GM12878 (cell line): ENCODE measurements around the gene LPCAT3. TPM values are rescaled to one million over a fixed set of nuclear protein-coding genes. Genes with fewer than 3 reads are reported as not detected.

Experiments used
- ATAC-seq: fragments of 200-7000 bp; cut with Tn5 transposase; 3 replicates; pipeline ENCODE4 v1.9.1; 2020; ENCODE audit warnings: mild to moderate bottlenecking, moderate library complexity
- BruUV-seq: library from RNA; stranded (reverse); fragments of 400-500 nt; replicated peaks from 2 replicates; lab custom pipeline; 2021; lab: Mats Ljungman, UMichigan
- CTCF ChIA-PET: fragments of 300-600 bp; sonication (Branson Sonifier 250); formaldehyde crosslinking; extraction: SDS; loops from one replicate; lab custom pipeline; 2021; ENCODE audit warnings: inconsistent platforms; lab: Yijun Ruan, JAX
- POLR2A ChIA-PET: fragments of 350-600 bp; formaldehyde crosslinking; extraction: SDS; loops from one replicate; lab custom pipeline; 2021; ENCODE audit warnings: inconsistent platforms; lab: Charles Lee
- RAD21 ChIA-PET: fragments of 300-600 bp; sonication (Branson Sonifier 250); formaldehyde crosslinking; loops from one replicate; lab custom pipeline; 2023; ENCODE audit warnings: antibody characterized with exemption; ENCODE audit not compliant: unreplicated experiment; lab: Charles Lee
- SMC1A ChIA-PET: fragments of 300-600 bp; sonication (Branson Sonifier 250); formaldehyde crosslinking; loops from one replicate; lab custom pipeline; 2023; ENCODE audit not compliant: unreplicated experiment, uncharacterized antibody; lab: Charles Lee
- DNase-seq: peaks from one replicate; pipeline ENCODE4 v3.0.0-alpha.2; 2011; ENCODE audit warnings: low read depth, low spot score
- FAIRE-seq: peaks from 3 replicates; lab custom pipeline; 2011; peaks lifted over from hg19 to GRCh38; lab: Jason Lieb, UNC
- H2AFZ ChIP-seq: 2 replicates; pipeline ENCODE4 v1.6.0; 2011; ENCODE audit warnings: low read depth, low read length, control low read depth; ENCODE audit not compliant: control insufficient read depth
- H3K27ac ChIP-seq: 2 replicates; pipeline ENCODE4 v1.5.1; 2011; ENCODE audit warnings: control low read depth; ENCODE audit not compliant: control insufficient read depth, insufficient read depth
- H3K27me3 ChIP-seq, 2 experiments: replicated peaks in 1 of 2; 2 replicates each; pipeline versions ENCODE4 v1.6.0 to v1.6.1; 2011; ENCODE audit warnings: low read length in 1 of 2; ENCODE audit not compliant: control insufficient read depth in 2 of 2, insufficient read depth in 2 of 2
- H3K36me3 ChIP-seq, 2 experiments: 2 replicates each; pipeline ENCODE4 v1.5.1; 2011; ENCODE audit warnings: low read length in 1 of 2; ENCODE audit not compliant: control insufficient read depth in 2 of 2, insufficient read depth in 2 of 2
- H3K4me1 ChIP-seq: 2 replicates; pipeline ENCODE4 v1.6.1; 2011; ENCODE audit warnings: mild to moderate bottlenecking, low read length, moderate library complexity, mixed read lengths; ENCODE audit not compliant: control insufficient read depth, insufficient read depth
- H3K4me2 ChIP-seq: 2 replicates; pipeline ENCODE4 v1.6.0; 2011; ENCODE audit warnings: control low read depth; ENCODE audit not compliant: control insufficient read depth, insufficient read depth
- H3K4me3 ChIP-seq: fragments of 200-600 bp; sonication (generic); 2 replicates; pipeline ENCODE4 v1.5.1; 2016
- H3K79me2 ChIP-seq: 2 replicates; pipeline ENCODE4 v1.6.0; 2011; ENCODE audit warnings: low read length; ENCODE audit not compliant: control insufficient read depth, insufficient read depth
- H3K9ac ChIP-seq: 2 replicates; pipeline ENCODE4 v1.8.0; 2011; ENCODE audit warnings: low read length, control low read depth, mixed read lengths; ENCODE audit not compliant: control insufficient read depth, insufficient read depth
- H3K9me3 ChIP-seq: replicated peaks from 3 replicates; pipeline ENCODE4 v1.5.1; 2011; ENCODE audit warnings: mild to moderate bottlenecking, low read length; ENCODE audit not compliant: control insufficient read depth, insufficient read depth
- H4K20me1 ChIP-seq: 2 replicates; pipeline ENCODE4 v1.6.0; 2011; ENCODE audit not compliant: control insufficient read depth, insufficient read depth
- CREB1 ChIP-seq: IDR thresholded peaks from 2 replicates; pipeline ENCODE4 v1.6.1; 2012; ENCODE audit warnings: low read depth, mild to moderate bottlenecking, inconsistent platforms
- EED ChIP-seq: sonication (generic); IDR thresholded peaks from 2 replicates; pipeline ENCODE4 v1.6.1; 2016; ENCODE audit warnings: antibody characterized with exemption, low read depth
- HCFC1 ChIP-seq: fragments of 150-350 bp; IDR thresholded peaks from 2 replicates; pipeline ENCODE4 v1.6.1; 2014; ENCODE audit warnings: low read length
- IKZF2 ChIP-seq, 2 experiments: fragments of 450-650 bp; IDR thresholded peaks; 2 replicates each; pipeline ENCODE4 v1.6.1; 2017; ENCODE audit warnings: mild to moderate bottlenecking in 2 of 2, moderate library complexity in 2 of 2
- IRF4 ChIP-seq: IDR thresholded peaks from 2 replicates; pipeline ENCODE4 v1.6.1; 2011; ENCODE audit warnings: low read depth, low read length
- MYB ChIP-seq: fragments of 150-350 bp; IDR thresholded peaks from 2 replicates; pipeline ENCODE4 v1.6.1; 2014; ENCODE audit warnings: mild to moderate bottlenecking, low read depth, low read length, borderline replicate concordance
- POLR2A ChIP-seq: IDR thresholded peaks from 2 replicates; pipeline ENCODE4 v1.6.1; 2011; ENCODE audit warnings: low read depth, mild to moderate bottlenecking, low read length
- POU2F2 ChIP-seq: IDR thresholded peaks from 3 replicates; pipeline ENCODE4 v1.6.1; 2011; ENCODE audit warnings: low read depth, mild to moderate bottlenecking, low read length, borderline replicate concordance
- SMC3 ChIP-seq: IDR thresholded peaks from 2 replicates; pipeline ENCODE4 v1.6.1; 2011; ENCODE audit warnings: low read length, improper control_type of control experiment, borderline replicate concordance
- SREBF1 ChIP-seq: IDR thresholded peaks from 2 replicates; pipeline ENCODE4 v1.6.1; 2012; ENCODE audit warnings: mild to moderate bottlenecking, low read length
- STAT1 ChIP-seq: fragments of 450-650 bp; conservative IDR thresholded peaks from 2 replicates; pipeline ENCODE4 v1.6.1; 2014; ENCODE audit warnings: antibody characterized with exemption, mild to moderate bottlenecking
- TCF3 ChIP-seq: IDR thresholded peaks from 2 replicates; pipeline ENCODE4 v1.6.1; 2012; ENCODE audit warnings: low read depth, mild to moderate bottlenecking, low read length, borderline replicate concordance; ENCODE audit not compliant: insufficient read depth
- WGBS: methylation state at CpG from one replicate; pipeline ENCODE4 v1.1.6; 2016; ENCODE audit warnings: low lambda C conversion rate; ENCODE audit not compliant: insufficient replicate concordance, insufficient coverage; ENCODE audit errors: missing lambda C conversion rate; 5-methylcytosine and 5-hydroxymethylcytosine counted together
- in situ Hi-C: fragments of 300-500 bp; cut with MboI; formaldehyde crosslinking; loops from 9 replicates; pipeline ENCODE4 v1.14.3; 2018; ENCODE audit warnings: mixed read lengths
- intact Hi-C: fragments of 100-400 bp; cut with micrococcal nuclease; formaldehyde crosslinking; loops from one replicate; pipeline ENCODE4 v1.14.2; 2022; ENCODE audit not compliant: unreplicated experiment
- polyA plus RNA-seq, 11 experiments: library from polyadenylated mRNA; depleted of rRNA in 4 of 11; unstranded in 6 of 11; stranded (reverse) in 5 of 11; fragments of >200 nt; fragmentation: Nextera tagmentation in 4 of 11; fragmentation: Illumina TruSeq in 1 of 11; extraction: Ambion mirVana in 4 of 11; extraction: Trizol in 1 of 11; gene quantifications; 1 replicate in 1 of 11; 2 replicates in 10 of 11; pipeline versions ENCODE4 v1.2.1 to v1.2.3, GENCODE V29; 2011 to 2016; ENCODE audit warnings: inconsistent platforms in 2 of 11, missing spikeins in 2 of 11, low read depth in 1 of 11
- total RNA-seq, 4 experiments: library from RNA; depleted of rRNA in 3 of 4; stranded (reverse); fragments of >200 nt in 3 of 4; fragmentation: Illumina TruSeq in 1 of 4; extraction: Trizol in 1 of 4; gene quantifications; 2 replicates each; pipeline versions ENCODE4 v1.2.1 to v1.2.3, GENCODE V29; 2013 to 2021
- TF ChIP-seq, protein P1 (sequence below): fragments of 450-650 bp; formaldehyde crosslinking; IDR thresholded peaks from 2 replicates; pipeline ENCODE4 v1.4.0; 2020; ENCODE audit warnings: mild to moderate bottlenecking, moderate library complexity
- TF ChIP-seq, protein P2 (sequence below): IDR thresholded peaks from 2 replicates; pipeline ENCODE4 v1.6.1; 2012; ENCODE audit warnings: improper control_type of control experiment, low read depth, low read length; ENCODE audit not compliant: insufficient replicate concordance

Gene LPCAT3
- total and polyA plus RNA-seq, 10 of the 15 experiments (the other 5 are each of a cell fraction or from before 2014, with no cell fraction given): 2.6 to 48.3 (median 23.0) TPM

- Histone ChIP-seq H3K4me1 (peaks cover 24% of the 10 kb centered on the region), H3K27me3 (no peaks in the 10 kb centered on the region), H3K4me2 (peak overlapping the region; percentile 95), H4K20me1 (no peaks in the 10 kb centered on the region), H3K36me3 (no peaks in the 10 kb centered on the region; a peak in 1 of 4 replicates), H3K79me2 (peaks cover 41% of the 10 kb centered on the region), H3K4me3 (peak overlapping the region; percentile 95), H3K27ac (peak overlapping the region; percentile 75), H3K9me3 (no peaks in the 10 kb centered on the region), H3K9ac (peak overlapping the region; percentile 79), H2AFZ (no peak overlapping the region)
- no peak for FAIRE-seq
- ChIA-PET CTCF (interaction anchor here (1.0 to 2.2 kb wide), 8 partner anchors 9 to 183 kb away, joined by 3 to 9 read pairs (median 4); partner anchors contain the start of genes C12orf57, C1RL and RNU7-1), RAD21 (interaction anchor here (0.7 to 1.5 kb wide), 7 partner anchors 15 to 239 kb away, joined by 3 to 5 read pairs (median 3); partner anchors contain the start of genes C12orf57, CDCA3, LPCAT3 and RNU7-1), POLR2A (interaction anchor here (0.6 to 1.8 kb wide), 5 partner anchors 9 to 89 kb away, joined by 3 to 8 read pairs (median 4); partner anchors contain the start of gene LPCAT3), SMC1A (interaction anchor here (1.3 to 1.8 kb wide), 2 partner anchors 9 to 15 kb away, joined by 4 to 5 read pairs; partner anchors contain the start of genes C12orf57 and RNU7-1)
- intact Hi-C loops: no loop called here
- in situ Hi-C loops: no loop called here
- peak; percentile 7; the same call in 1 of the 3 replicates for ATAC-seq
- DNase-seq: no peak
- 41% methylated on average over 19 of the region's 19 CpGs for WGBS
- TSS peak; percentile 42 for BruUV-seq
- peak; percentile 3; the same call in 1 of the 2 replicates for TF ChIP-seq POLR2A
- TF ChIP-seq MYB: no peak
- no peak for TF ChIP-seq TCF3
- TF ChIP-seq, protein P1, sequence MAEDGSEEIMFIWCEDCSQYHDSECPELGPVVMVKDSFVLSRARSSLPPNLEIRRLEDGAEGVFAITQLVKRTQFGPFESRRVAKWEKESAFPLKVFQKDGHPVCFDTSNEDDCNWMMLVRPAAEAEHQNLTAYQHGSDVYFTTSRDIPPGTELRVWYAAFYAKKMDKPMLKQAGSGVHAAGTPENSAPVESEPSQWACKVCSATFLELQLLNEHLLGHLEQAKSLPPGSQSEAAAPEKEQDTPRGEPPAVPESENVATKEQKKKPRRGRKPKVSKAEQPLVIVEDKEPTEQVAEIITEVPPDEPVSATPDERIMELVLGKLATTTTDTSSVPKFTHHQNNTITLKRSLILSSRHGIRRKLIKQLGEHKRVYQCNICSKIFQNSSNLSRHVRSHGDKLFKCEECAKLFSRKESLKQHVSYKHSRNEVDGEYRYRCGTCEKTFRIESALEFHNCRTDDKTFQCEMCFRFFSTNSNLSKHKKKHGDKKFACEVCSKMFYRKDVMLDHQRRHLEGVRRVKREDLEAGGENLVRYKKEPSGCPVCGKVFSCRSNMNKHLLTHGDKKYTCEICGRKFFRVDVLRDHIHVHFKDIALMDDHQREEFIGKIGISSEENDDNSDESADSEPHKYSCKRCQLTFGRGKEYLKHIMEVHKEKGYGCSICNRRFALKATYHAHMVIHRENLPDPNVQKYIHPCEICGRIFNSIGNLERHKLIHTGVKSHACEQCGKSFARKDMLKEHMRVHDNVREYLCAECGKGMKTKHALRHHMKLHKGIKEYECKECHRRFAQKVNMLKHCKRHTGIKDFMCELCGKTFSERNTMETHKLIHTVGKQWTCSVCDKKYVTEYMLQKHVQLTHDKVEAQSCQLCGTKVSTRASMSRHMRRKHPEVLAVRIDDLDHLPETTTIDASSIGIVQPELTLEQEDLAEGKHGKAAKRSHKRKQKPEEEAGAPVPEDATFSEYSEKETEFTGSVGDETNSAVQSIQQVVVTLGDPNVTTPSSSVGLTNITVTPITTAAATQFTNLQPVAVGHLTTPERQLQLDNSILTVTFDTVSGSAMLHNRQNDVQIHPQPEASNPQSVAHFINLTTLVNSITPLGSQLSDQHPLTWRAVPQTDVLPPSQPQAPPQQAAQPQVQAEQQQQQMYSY: no peak
- no peak for TF ChIP-seq SMC3
- no peak for TF ChIP-seq IRF4
- no peak for TF ChIP-seq POU2F2
- TF ChIP-seq STAT1: no peak
- peak; percentile 58 to 62; a peak in 3 of 4 replicates for TF ChIP-seq IKZF2 (IDR thresholded peaks at IDR 0.05)
- no peak for TF ChIP-seq HCFC1
- peak; percentile 57 for TF ChIP-seq EED
- no peak for TF ChIP-seq CREB1
- TF ChIP-seq SREBF1: no peak
- TF ChIP-seq, protein P2, sequence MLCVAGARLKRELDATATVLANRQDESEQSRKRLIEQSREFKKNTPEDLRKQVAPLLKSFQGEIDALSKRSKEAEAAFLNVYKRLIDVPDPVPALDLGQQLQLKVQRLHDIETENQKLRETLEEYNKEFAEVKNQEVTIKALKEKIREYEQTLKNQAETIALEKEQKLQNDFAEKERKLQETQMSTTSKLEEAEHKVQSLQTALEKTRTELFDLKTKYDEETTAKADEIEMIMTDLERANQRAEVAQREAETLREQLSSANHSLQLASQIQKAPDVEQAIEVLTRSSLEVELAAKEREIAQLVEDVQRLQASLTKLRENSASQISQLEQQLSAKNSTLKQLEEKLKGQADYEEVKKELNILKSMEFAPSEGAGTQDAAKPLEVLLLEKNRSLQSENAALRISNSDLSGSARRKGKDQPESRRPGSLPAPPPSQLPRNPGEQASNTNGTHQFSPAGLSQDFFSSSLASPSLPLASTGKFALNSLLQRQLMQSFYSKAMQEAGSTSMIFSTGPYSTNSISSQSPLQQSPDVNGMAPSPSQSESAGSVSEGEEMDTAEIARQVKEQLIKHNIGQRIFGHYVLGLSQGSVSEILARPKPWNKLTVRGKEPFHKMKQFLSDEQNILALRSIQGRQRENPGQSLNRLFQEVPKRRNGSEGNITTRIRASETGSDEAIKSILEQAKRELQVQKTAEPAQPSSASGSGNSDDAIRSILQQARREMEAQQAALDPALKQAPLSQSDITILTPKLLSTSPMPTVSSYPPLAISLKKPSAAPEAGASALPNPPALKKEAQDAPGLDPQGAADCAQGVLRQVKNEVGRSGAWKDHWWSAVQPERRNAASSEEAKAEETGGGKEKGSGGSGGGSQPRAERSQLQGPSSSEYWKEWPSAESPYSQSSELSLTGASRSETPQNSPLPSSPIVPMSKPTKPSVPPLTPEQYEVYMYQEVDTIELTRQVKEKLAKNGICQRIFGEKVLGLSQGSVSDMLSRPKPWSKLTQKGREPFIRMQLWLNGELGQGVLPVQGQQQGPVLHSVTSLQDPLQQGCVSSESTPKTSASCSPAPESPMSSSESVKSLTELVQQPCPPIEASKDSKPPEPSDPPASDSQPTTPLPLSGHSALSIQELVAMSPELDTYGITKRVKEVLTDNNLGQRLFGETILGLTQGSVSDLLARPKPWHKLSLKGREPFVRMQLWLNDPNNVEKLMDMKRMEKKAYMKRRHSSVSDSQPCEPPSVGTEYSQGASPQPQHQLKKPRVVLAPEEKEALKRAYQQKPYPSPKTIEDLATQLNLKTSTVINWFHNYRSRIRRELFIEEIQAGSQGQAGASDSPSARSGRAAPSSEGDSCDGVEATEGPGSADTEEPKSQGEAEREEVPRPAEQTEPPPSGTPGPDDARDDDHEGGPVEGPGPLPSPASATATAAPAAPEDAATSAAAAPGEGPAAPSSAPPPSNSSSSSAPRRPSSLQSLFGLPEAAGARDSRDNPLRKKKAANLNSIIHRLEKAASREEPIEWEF: no peak
Observed at GRCh38 chr12:6928703-6929407, 89.4 kb downstream of the LPCAT3 start.
